GM18505 (cell line): ENCODE data around the gene ZNF319.

Source experiments
- ATAC-seq: cut with Tn5 transposase; IDR thresholded peaks from one replicate; pipeline ENCODE4 v1.9.1; 2021; ENCODE audit not compliant: unreplicated experiment
- POLR2A ChIP-seq: IDR thresholded peaks from 4 replicates; pipeline ENCODE4 v1.6.1; 2011; ENCODE audit warnings: borderline replicate concordance; ENCODE audit not compliant: insufficient read depth, insufficient read length; ENCODE audit errors: extremely low read depth

The ZNF319 gene

GRCh38 chr16:57949595-57950238 is 50.8 kb downstream of the ZNF319 start:
- ATAC-seq, result no peak

GRCh38 chr16:57949013-57949412 is 51.5 kb downstream of the ZNF319 start:
- TF ChIP-seq POLR2A, result no peak
- ATAC-seq, result no peak

More at GRCh38 chr16:57949595-57950238, 50.8 kb downstream of the ZNF319 start:
- no peak for TF ChIP-seq POLR2A

GRCh38 chr16:57948027-57948426 is 52.4 kb downstream of the ZNF319 start:
- no peak for ATAC-seq
- TF ChIP-seq POLR2A, result no peak

- ATAC-seq, result no peak
- no peak for TF ChIP-seq POLR2A
Measured at GRCh38 chr16:57947261-57947660, 53.2 kb downstream of the ZNF319 start.

- TF ChIP-seq POLR2A, result no peak
- no peak for ATAC-seq
Measured at GRCh38 chr16:57946181-57946801, 54.2 kb downstream of the ZNF319 start.

GRCh38 chr16:57945740-57946138 is 54.7 kb downstream of the ZNF319 start:
- no peak for TF ChIP-seq POLR2A
- ATAC-seq, result no peak

- ATAC-seq, result no peak
- TF ChIP-seq POLR2A, result no peak
Measured at GRCh38 chr16:57944970-57945739, 55.3 kb downstream of the ZNF319 start.
